ENCODE results near the gene SKP1. TPM values are rescaled to one million over a fixed set of nuclear protein-coding genes. Genes with fewer than 3 reads are reported as not detected.
"Not testable (repeated sequence)": the region's sequence is repeated elsewhere in the genome, so short reads cannot be mapped to it uniquely, and the experiment has no call there.

SKP1 gene
- total and polyA plus RNA-seq, 2 donors from 2014 or later = 380 to 848 TPM

DNA sequence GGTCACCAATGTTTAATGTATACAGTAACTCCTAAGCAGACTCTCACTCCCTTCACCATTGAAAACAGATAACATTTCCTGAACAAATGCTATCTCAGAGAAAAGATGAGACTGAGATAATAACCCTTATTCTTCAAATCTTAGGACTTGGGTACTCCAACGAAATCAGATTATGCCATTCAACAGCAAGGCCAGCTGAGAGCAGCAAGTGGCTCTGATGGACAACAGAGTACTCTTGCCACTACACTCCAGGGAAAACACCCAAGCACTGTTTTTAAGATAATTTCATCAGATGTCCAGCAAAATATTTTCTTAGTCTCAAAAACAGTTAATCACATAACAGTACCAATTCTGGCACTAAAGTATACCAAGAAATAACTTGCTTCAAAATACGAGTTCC is 39.0 kb upstream of the SKP1 start:
- H3K27me3 ChIP-seq (ENCODE audit: control insufficient read depth, insufficient read depth, low read length) = no peaks in the 10 kb centered on the region
- TF ChIP-seq, protein P1, sequence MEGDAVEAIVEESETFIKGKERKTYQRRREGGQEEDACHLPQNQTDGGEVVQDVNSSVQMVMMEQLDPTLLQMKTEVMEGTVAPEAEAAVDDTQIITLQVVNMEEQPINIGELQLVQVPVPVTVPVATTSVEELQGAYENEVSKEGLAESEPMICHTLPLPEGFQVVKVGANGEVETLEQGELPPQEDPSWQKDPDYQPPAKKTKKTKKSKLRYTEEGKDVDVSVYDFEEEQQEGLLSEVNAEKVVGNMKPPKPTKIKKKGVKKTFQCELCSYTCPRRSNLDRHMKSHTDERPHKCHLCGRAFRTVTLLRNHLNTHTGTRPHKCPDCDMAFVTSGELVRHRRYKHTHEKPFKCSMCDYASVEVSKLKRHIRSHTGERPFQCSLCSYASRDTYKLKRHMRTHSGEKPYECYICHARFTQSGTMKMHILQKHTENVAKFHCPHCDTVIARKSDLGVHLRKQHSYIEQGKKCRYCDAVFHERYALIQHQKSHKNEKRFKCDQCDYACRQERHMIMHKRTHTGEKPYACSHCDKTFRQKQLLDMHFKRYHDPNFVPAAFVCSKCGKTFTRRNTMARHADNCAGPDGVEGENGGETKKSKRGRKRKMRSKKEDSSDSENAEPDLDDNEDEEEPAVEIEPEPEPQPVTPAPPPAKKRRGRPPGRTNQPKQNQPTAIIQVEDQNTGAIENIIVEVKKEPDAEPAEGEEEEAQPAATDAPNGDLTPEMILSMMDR (IDR thresholded peaks at IDR 0.05; ENCODE audit: borderline replicate concordance, extremely low read depth, insufficient read depth) = no peak
- peaks cover 0 to 23% (median 11%) of the 10 kb centered on the region in 3 donors for H3K4me1 ChIP-seq (ENCODE audit: control insufficient read depth in 2 of 3, insufficient read depth in 2 of 3, low read depth in 1 of 3, low read length in 3 of 3)
- no peak overlapping the region for H3K9ac ChIP-seq (ENCODE audit: low read length in 3 of 3)
- no peak overlapping the region for H3K27ac ChIP-seq (ENCODE audit: low read depth in 2 of 2, low read length in 2 of 2)
- DNase-seq = no peak
- H3K4me3 ChIP-seq (ENCODE audit: low read length in 3 of 3) = no peak overlapping the region
- intact Hi-C loops (cut with DNase I) = no loop called here
- peaks cover 0 to under 1% (median under 1%) of the 10 kb centered on the region in 3 donors for H3K36me3 ChIP-seq (ENCODE audit: control insufficient read depth in 2 of 3, insufficient read depth in 3 of 3, low read length in 3 of 3)
- peaks cover 0 to 4% (median 0%) of the 10 kb centered on the region in 3 donors for H3K9me3 ChIP-seq (ENCODE audit: control insufficient read depth in 2 of 3, insufficient read depth in 1 of 3, low read length in 3 of 3)
- FAIRE-seq = no peak

DNA sequence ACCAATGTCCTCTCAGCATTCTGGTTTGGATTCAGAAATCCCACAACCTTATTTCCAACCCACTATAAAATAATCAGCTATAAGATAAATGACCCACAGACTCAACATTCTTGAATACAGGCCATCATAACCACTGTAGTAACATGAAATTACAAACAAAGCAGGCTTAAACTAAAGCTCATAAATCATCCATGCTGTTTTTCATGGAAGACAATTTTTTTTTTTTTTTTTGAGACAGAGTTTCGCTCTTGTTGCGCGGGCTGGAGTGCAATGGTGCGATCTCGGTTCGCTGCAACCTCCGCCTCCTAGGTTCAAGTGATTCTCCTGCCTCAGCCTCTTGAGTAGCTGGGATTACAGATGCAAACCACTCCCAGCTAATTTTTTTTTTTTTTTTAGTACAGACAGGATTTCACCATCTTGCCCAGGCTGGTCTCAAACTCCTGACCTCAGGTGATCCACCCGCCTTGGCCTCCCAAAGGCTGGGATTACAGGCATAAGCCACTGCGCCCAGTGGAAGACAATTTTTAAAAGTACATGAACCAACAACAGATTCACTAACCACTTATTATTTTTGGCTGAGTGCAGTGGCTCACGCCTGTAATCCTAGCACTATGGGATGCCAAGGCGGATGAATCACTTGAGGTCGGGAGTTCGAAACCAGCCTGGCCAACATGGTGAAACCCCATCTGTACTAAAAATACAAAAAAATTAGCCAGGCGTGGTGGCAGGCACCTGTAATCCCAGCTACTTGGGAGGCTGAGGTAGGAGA is 34.7 kb upstream of the SKP1 start:
- H3K4me3 ChIP-seq (ENCODE audit: low read length in 3 of 3); H3K27me3 ChIP-seq (ENCODE audit: control insufficient read depth, insufficient read depth, low read length); H3K27ac ChIP-seq (ENCODE audit: low read depth in 2 of 2, low read length in 2 of 2); H3K9me3 ChIP-seq (ENCODE audit: control insufficient read depth in 2 of 3, insufficient read depth in 1 of 3, low read length in 3 of 3); H3K36me3 ChIP-seq (ENCODE audit: control insufficient read depth in 2 of 3, insufficient read depth in 3 of 3, low read length in 3 of 3); H3K9ac ChIP-seq (ENCODE audit: low read length in 3 of 3); FAIRE-seq; intact Hi-C loops (cut with DNase I): not testable (repeated sequence)
- DNase-seq = peak in 1 of 5 donors; percentile 41
- H3K4me1 ChIP-seq (ENCODE audit: control insufficient read depth in 2 of 3, insufficient read depth in 2 of 3, low read depth in 1 of 3, low read length in 3 of 3) = peaks cover 0 to 14% (median 10%) of the 10 kb centered on the region in 3 donors

DNA sequence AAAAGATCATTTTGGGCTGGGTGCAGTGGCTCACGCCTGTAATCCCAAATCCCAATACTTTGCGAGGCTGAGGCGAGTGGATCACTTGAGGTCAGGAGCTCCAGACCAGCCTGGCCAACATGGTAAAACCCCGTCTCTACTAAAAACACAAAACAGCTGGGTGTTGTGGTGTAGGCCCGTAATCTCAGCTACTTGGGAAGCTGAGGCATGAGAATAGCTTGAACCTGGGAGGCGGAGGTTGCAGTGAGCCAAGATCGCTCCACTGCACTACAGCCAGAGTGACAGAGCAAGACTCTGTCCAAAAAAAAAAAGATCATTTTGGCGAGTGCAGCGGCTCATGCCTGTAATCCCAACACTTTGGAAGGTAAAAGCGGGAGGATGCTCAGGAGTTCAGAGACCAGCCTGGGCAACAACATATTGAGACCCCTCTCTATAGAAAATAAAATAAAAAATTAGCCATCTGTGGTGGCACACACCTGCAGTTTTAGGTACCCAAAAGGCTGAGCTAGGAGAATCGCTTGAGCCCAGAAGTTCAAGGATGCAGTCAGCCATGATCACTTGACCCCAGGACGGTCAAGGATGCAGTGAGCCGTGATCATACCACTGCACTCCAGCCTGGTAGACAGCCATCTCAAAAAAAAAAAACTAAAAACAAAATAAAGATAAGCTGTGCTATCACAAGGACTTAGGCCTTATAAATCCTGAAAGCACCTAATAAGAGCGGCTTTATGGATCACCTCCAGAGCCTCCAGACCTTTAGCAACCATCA is 32.9 kb upstream of the SKP1 start:
- no peak for FAIRE-seq
- TF ChIP-seq, protein P1 (IDR thresholded peaks at IDR 0.05; ENCODE audit: borderline replicate concordance, extremely low read depth, insufficient read depth) = no peak

DNA sequence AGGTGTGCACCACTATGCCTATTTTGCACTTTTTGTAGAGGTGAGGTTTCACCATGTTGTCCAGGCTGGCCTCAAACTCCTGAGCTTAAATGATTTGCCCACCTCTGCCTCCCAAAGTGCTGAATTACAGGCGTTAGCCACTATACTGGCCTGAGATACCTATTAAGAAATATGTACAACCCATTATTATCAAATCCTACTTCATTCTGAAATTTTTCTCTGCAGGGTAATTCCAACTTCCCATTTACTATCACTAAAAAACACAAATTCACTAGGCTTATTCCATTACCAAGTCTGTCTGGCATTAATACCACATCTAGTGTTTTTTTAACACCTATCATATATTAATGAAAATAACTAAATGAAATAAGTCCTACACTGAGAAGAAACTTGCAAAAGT is 30.9 kb upstream of the SKP1 start:
- TF ChIP-seq, protein P1 (IDR thresholded peaks at IDR 0.05; ENCODE audit: borderline replicate concordance, extremely low read depth, insufficient read depth) = no peak
- H3K36me3 ChIP-seq (ENCODE audit: control insufficient read depth in 2 of 3, insufficient read depth in 3 of 3, low read length in 3 of 3) = peaks cover 2 to 17% (median 3%) of the 10 kb centered on the region in 3 donors
- H3K4me3 ChIP-seq (ENCODE audit: low read length in 3 of 3) = no peak overlapping the region
- H3K9ac ChIP-seq (ENCODE audit: low read length in 3 of 3) = no peak overlapping the region
- FAIRE-seq = no peak
- no peak for DNase-seq
- intact Hi-C loops (cut with DNase I) = no loop called here
- no peaks in the 10 kb centered on the region for H3K27me3 ChIP-seq (ENCODE audit: control insufficient read depth, insufficient read depth, low read length)
- no peak overlapping the region for H3K27ac ChIP-seq (ENCODE audit: low read depth in 2 of 2, low read length in 2 of 2)
- H3K9me3 ChIP-seq (ENCODE audit: control insufficient read depth in 2 of 3, insufficient read depth in 1 of 3, low read length in 3 of 3) = no peaks in the 10 kb centered on the region
- peaks cover 0 to 11% (median 8%) of the 10 kb centered on the region in 3 donors for H3K4me1 ChIP-seq (ENCODE audit: control insufficient read depth in 2 of 3, insufficient read depth in 2 of 3, low read depth in 1 of 3, low read length in 3 of 3)

More for the DNA sequence above, 32.9 kb upstream of the SKP1 start:
- H3K9ac ChIP-seq (ENCODE audit: low read length in 3 of 3) = no peak overlapping the region
- H3K36me3 ChIP-seq (ENCODE audit: control insufficient read depth in 2 of 3, insufficient read depth in 3 of 3, low read length in 3 of 3) = peaks cover 0 to 2% (median 0%) of the 10 kb centered on the region in 3 donors
- H3K27ac ChIP-seq (ENCODE audit: low read depth in 2 of 2, low read length in 2 of 2) = no peak overlapping the region
- peaks cover 0 to 4% (median 0%) of the 10 kb centered on the region in 3 donors for H3K9me3 ChIP-seq (ENCODE audit: control insufficient read depth in 2 of 3, insufficient read depth in 1 of 3, low read length in 3 of 3)
- H3K4me3 ChIP-seq (ENCODE audit: low read length in 3 of 3) = no peak overlapping the region
- no peaks in the 10 kb centered on the region for H3K27me3 ChIP-seq (ENCODE audit: control insufficient read depth, insufficient read depth, low read length)
- H3K4me1 ChIP-seq (ENCODE audit: control insufficient read depth in 2 of 3, insufficient read depth in 2 of 3, low read depth in 1 of 3, low read length in 3 of 3) = peaks cover 0 to 11% (median 8%) of the 10 kb centered on the region in 3 donors
- DNase-seq = peak in 1 of 5 donors; percentile 32
- intact Hi-C loops (cut with DNase I) = no loop called here
